BE2C (cell line): ENCODE measurements around the gene SHISA7.
A peak's percentile ranks its signal among the peaks of the same experiment; 100 is the strongest.

Experiments used
- DNase-seq: peaks from one replicate; pipeline ENCODE4 v3.0.0-alpha.2; 2020
- H3K27me3 ChIP-seq: fragments of 250-450 bp; sonication (Bioruptor Pico); 2 replicates; pipeline ENCODE4 v1.5.1; 2020; ENCODE audit warnings: mild to moderate bottlenecking
- H3K36me3 ChIP-seq: fragments of 250-450 bp; sonication (Bioruptor Pico); 2 replicates; pipeline ENCODE4 v1.5.1; 2020; ENCODE audit warnings: mild to moderate bottlenecking
- H3K4me1 ChIP-seq: fragments of 250-450 bp; sonication (Bioruptor Pico); 2 replicates; pipeline ENCODE4 v1.5.1; 2020
- H3K4me3 ChIP-seq: 2 replicates; pipeline ENCODE4 v1.5.1; 2011; ENCODE audit warnings: low read depth, low read length
- H3K9me3 ChIP-seq: fragments of 250-450 bp; sonication (Bioruptor Pico); 2 replicates; pipeline ENCODE4 v1.5.1; 2020
- TF ChIP-seq, protein P1 (sequence below): IDR thresholded peaks from 2 replicates; pipeline ENCODE4 v1.5.1; 2012; ENCODE audit warnings: mild to moderate bottlenecking, low read depth, low read length

The SHISA7 gene

DNA sequence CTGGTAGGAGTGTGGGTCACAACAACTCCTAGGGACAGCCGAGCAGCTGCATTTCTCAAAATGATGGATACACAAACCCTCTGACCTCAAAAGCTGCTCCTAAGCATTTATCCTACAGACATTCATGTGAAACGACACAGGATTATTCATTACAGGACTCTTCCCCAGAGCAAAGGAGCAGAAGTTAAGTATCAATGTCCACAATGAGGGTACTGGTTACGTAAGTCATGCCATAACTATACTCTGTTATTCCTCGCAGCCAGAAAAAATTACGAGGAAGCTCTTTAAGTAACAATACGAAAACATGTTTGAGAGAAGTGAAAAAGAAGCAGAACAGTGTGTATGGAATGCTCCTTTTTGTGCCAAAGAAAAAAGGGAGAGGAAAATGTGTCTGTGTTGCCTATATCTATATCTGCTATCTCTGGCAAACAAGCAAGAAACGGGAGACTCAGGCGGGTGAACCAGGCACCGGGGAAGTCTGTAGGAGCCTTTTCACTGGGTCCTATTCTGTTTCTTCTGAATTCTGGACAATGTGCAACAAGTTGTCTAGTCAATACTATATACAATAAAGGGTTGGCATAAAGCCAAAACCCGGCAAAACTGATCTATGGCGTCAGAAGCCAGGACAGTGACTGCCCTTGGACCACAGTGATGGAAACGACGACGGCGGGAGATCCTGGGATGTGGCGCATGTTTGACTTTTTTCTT is 17.0 kb upstream of the SHISA7 start:
- peaks cover 2% of the 10 kb centered on the region; the same call in 1 of the 2 replicates for H3K36me3 ChIP-seq
- TF ChIP-seq, protein P1, sequence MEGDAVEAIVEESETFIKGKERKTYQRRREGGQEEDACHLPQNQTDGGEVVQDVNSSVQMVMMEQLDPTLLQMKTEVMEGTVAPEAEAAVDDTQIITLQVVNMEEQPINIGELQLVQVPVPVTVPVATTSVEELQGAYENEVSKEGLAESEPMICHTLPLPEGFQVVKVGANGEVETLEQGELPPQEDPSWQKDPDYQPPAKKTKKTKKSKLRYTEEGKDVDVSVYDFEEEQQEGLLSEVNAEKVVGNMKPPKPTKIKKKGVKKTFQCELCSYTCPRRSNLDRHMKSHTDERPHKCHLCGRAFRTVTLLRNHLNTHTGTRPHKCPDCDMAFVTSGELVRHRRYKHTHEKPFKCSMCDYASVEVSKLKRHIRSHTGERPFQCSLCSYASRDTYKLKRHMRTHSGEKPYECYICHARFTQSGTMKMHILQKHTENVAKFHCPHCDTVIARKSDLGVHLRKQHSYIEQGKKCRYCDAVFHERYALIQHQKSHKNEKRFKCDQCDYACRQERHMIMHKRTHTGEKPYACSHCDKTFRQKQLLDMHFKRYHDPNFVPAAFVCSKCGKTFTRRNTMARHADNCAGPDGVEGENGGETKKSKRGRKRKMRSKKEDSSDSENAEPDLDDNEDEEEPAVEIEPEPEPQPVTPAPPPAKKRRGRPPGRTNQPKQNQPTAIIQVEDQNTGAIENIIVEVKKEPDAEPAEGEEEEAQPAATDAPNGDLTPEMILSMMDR = no peak
- no peak for DNase-seq

DNA sequence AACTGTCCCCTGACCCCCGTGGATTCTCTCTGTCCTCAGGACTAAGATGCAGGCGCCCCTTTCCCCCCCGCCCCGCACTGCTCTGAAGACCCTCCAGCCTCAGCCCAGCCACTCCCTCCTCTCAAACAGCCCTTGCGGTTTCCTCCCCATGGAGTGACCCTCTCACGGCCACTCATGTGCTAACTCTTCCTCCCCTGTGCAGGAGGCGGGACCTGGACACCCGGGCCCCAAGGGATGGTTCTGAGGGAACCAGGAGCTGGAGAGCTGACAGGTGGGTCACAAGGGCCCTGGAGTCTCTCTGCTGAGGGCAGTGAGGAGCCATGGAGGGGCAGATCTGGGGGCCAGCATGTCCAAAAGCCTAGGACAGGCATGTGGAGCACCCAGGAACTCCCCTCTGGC is 16.4 kb upstream of the SHISA7 start:
- Histone ChIP-seq H3K9me3 (no peaks in the 10 kb centered on the region), H3K36me3 (peaks cover 3% of the 10 kb centered on the region; the same call in 1 of the 2 replicates), H3K4me3 (peak overlapping the region; percentile 79), H3K4me1 (peaks cover 10% of the 10 kb centered on the region), H3K27me3 (no peaks in the 10 kb centered on the region)
- TF ChIP-seq, protein P1 = no peak
- DNase-seq = no peak

More for the DNA sequence above, 17.0 kb upstream of the SHISA7 start:
- peaks cover 10% of the 10 kb centered on the region for H3K4me1 ChIP-seq
- no peaks in the 10 kb centered on the region for H3K9me3 ChIP-seq
- no peaks in the 10 kb centered on the region for H3K27me3 ChIP-seq
- H3K4me3 ChIP-seq = peak overlapping the region; percentile 79

GRCh38 chr19:55457683-55458457 is 14.8 kb upstream of the SHISA7 start:
- Histone ChIP-seq H3K9me3 (no peaks in the 10 kb centered on the region), H3K4me3 (no peak overlapping the region), H3K4me1 (peaks cover 10% of the 10 kb centered on the region), H3K27me3 (no peaks in the 10 kb centered on the region), H3K36me3 (peaks cover 3% of the 10 kb centered on the region; the same call in 1 of the 2 replicates)
- no peak for DNase-seq
- TF ChIP-seq, protein P1 = no peak

- Histone ChIP-seq H3K4me1 (peaks cover 10% of the 10 kb centered on the region), H3K4me3 (no peak overlapping the region), H3K9me3 (no peaks in the 10 kb centered on the region), H3K36me3 (peaks cover 3% of the 10 kb centered on the region; the same call in 1 of the 2 replicates), H3K27me3 (peaks cover 11% of the 10 kb centered on the region)
- DNase-seq = no peak
- TF ChIP-seq, protein P1 = no peak
Observed at GRCh38 chr19:55456347-55456746, 13.2 kb upstream of the SHISA7 start.

DNA sequence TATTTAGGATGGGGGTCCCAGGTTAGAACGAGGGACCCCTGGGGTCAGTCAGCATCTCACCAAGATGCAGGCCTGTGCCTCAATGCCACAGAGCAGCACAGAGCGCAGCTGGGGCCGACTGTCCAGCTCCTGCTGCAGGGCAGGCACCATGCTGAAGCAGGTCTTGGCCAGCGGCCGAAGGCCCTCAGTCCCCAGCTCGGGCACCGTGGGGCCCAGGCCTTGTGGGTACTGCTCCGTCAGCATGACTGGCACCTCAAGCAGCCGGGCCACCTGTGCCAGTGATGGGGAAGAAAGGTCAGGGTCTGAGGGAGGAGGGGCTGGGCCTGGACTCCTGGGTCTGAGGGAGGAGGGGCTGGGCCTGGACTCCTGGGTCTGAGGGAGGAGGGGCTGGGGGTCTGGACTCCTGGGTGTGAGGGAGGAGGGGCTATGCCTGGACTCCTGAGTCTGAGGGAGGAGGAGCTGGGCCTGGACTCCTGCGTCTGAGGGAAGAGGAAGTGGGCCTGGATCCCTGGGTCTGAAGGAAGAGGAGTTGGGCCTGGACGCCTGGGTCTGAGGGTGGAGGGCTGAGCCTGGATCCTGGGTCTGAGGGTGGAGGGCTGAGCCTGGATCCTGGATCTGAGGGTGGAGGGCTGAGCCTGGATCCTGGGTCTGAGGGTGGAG is 12.6 kb upstream of the SHISA7 start:
- H3K36me3 ChIP-seq = peaks cover 3% of the 10 kb centered on the region; the same call in 1 of the 2 replicates
- H3K4me1 ChIP-seq = peaks cover 9% of the 10 kb centered on the region
- TF ChIP-seq, protein P1 = no peak
- no peak overlapping the region for H3K4me3 ChIP-seq
- peaks cover 13% of the 10 kb centered on the region for H3K27me3 ChIP-seq
- DNase-seq = no peak
- no peaks in the 10 kb centered on the region for H3K9me3 ChIP-seq
